SK-N-SH (cell line): ENCODE measurements around the gene SEH1L. TPM values are rescaled to one million over a fixed set of nuclear protein-coding genes. Genes with fewer than 3 reads are reported as not detected.

Source experiments
- CTCF ChIA-PET: fragments of 300-600, 350-600 bp; formaldehyde crosslinking; extraction: SDS; loops from one replicate; lab custom pipeline; 2021; lab: Yijun Ruan, JAX
- POLR2A ChIA-PET: fragments of 350-600 bp; sonication (Branson Sonifier 250); formaldehyde crosslinking; extraction: SDS; loops from one replicate; lab custom pipeline; 2020; ENCODE audit warnings: antibody characterized with exemption, inconsistent platforms; lab: Yijun Ruan, JAX
- DNase-seq: peaks from one replicate; pipeline ENCODE4 v3.0.0; 2012
- H2AFZ ChIP-seq: fragments of 200-600 bp; sonication (generic); 2 replicates; pipeline ENCODE4 v1.8.1; 2016; ENCODE audit warnings: antibody characterized with exemption, mild to moderate bottlenecking, low read depth
- H3F3A ChIP-seq: fragments of 200-600 bp; sonication (generic); replicated peaks from 2 replicates; pipeline ENCODE3; 2016; ENCODE audit warnings: antibody characterized with exemption, mild to moderate bottlenecking; ENCODE audit not compliant: insufficient read depth
- H3K27ac ChIP-seq, 2 experiments: fragments of 200-500 bp in 1 of 2; fragments of 200-600 bp in 1 of 2; sonication (Bioruptor generic) in 1 of 2; sonication (generic), shearing (Covaris generic) in 1 of 2; 2 replicates each; pipeline versions ENCODE4 v1.5.1 to v1.6.1; 2014 to 2016; ENCODE audit warnings: low read depth in 2 of 2, inconsistent platforms in 1 of 2, low read length in 1 of 2, mild to moderate bottlenecking in 1 of 2, mixed read lengths in 1 of 2
- H3K27me3 ChIP-seq: fragments of 200-600 bp; sonication (generic), shearing (Covaris generic); 2 replicates; pipeline ENCODE4 v1.6.1; 2016; ENCODE audit warnings: mixed run types; ENCODE audit not compliant: insufficient read depth
- H3K36me3 ChIP-seq, 2 experiments: fragments of 200-500 bp in 1 of 2; fragments of 200-600 bp in 1 of 2; sonication (Bioruptor generic) in 1 of 2; sonication (generic) in 1 of 2; replicated peaks in 1 of 2; 2 replicates each; pipeline versions ENCODE3 to v1.5.1; 2014 to 2016; ENCODE audit warnings: low read length in 1 of 2, mild to moderate bottlenecking in 1 of 2; ENCODE audit not compliant: insufficient read depth in 2 of 2, control insufficient read depth in 1 of 2
- H3K4me1 ChIP-seq, 2 experiments: fragments of 200-500 bp in 1 of 2; fragments of 200-600 bp in 1 of 2; sonication (Bioruptor generic) in 1 of 2; sonication (generic), shearing (Covaris generic) in 1 of 2; 2 replicates each; pipeline versions ENCODE4 v1.5.1 to v1.6.1; 2014 to 2016; ENCODE audit warnings: low read depth in 1 of 2, low read length in 1 of 2, mixed run types in 1 of 2; ENCODE audit not compliant: insufficient read depth in 2 of 2, control insufficient read depth in 1 of 2
- H3K4me2 ChIP-seq: fragments of 200-600 bp; sonication (generic), shearing (Covaris generic); 2 replicates; pipeline ENCODE4 v1.6.1; 2017; ENCODE audit warnings: mixed run types
- H3K4me3 ChIP-seq, 2 experiments: fragments of 200-500 bp in 1 of 2; fragments of 200-600 bp in 1 of 2; sonication (Bioruptor generic) in 1 of 2; sonication (generic), shearing (Covaris generic) in 1 of 2; 2 replicates each; pipeline versions ENCODE4 v1.5.1 to v1.8.1; 2014 to 2016; ENCODE audit warnings: low read depth in 2 of 2, inconsistent platforms in 1 of 2, low read length in 1 of 2, mild to moderate bottlenecking in 1 of 2, mixed read lengths in 1 of 2, moderate library complexity in 1 of 2
- H3K79me2 ChIP-seq: fragments of 200-600 bp; sonication (generic); 2 replicates; pipeline ENCODE4 v1.8.1; 2017; ENCODE audit warnings: mild to moderate bottlenecking; ENCODE audit not compliant: insufficient read depth
- H3K9ac ChIP-seq: fragments of 200-600 bp; sonication (generic); 2 replicates; pipeline ENCODE4 v1.6.1; 2017; ENCODE audit warnings: mixed run types
- H3K9me2 ChIP-seq: fragments of 200-600 bp; sonication (generic); 2 replicates; pipeline ENCODE4 v1.6.1; 2017; ENCODE audit warnings: mixed run types
- H3K9me3 ChIP-seq: fragments of 200-600 bp; sonication (generic); 2 replicates; pipeline ENCODE4 v1.6.1; 2017; ENCODE audit warnings: mixed run types, mild to moderate bottlenecking, moderate library complexity
- H4K20me1 ChIP-seq: fragments of 200-600 bp; sonication (generic); 2 replicates; pipeline ENCODE4 v1.6.1; 2017; ENCODE audit warnings: mild to moderate bottlenecking, mixed run types; ENCODE audit not compliant: insufficient read depth
- CHD2 ChIP-seq: fragments of 150-350 bp; IDR thresholded peaks from 2 replicates; pipeline ENCODE4 v1.6.1; 2018; ENCODE audit warnings: low read length; ENCODE audit not compliant: partially characterized antibody
- CTCF ChIP-seq: fragments of 200-600 bp; sonication (generic); IDR thresholded peaks from 2 replicates; pipeline ENCODE4 v1.6.1; 2017; ENCODE audit warnings: antibody characterized with exemption, mild to moderate bottlenecking, moderate library complexity
- FOXJ3 ChIP-seq: sonication (generic); formaldehyde crosslinking; IDR thresholded peaks from 2 replicates; pipeline ENCODE4 v1.5.1; 2020; ENCODE audit warnings: mild to moderate bottlenecking, missing genetic modification reagents
- MAX ChIP-seq: IDR thresholded peaks from 2 replicates; pipeline ENCODE4 v1.4.0; 2012; ENCODE audit warnings: low read depth
- MXI1 ChIP-seq: IDR thresholded peaks from 2 replicates; pipeline ENCODE4 v1.6.1; 2012; ENCODE audit warnings: mild to moderate bottlenecking, low read depth, low read length, improper control_type of control experiment
- NRF1 ChIP-seq: IDR thresholded peaks from 2 replicates; pipeline ENCODE4 v1.6.1; 2012; ENCODE audit warnings: low read depth, mild to moderate bottlenecking, low read length
- PBX3 ChIP-seq: IDR thresholded peaks from 2 replicates; pipeline ENCODE4; 2012
- POLR2AphosphoS5 ChIP-seq: IDR thresholded peaks from 2 replicates; pipeline ENCODE4 v1.6.1; 2012; ENCODE audit warnings: low read depth, low read length
- RAD21 ChIP-seq: IDR thresholded peaks from 2 replicates; pipeline ENCODE4 v1.6.1; 2012; ENCODE audit warnings: mild to moderate bottlenecking, low read length
- REST ChIP-seq: IDR thresholded peaks from 2 replicates; pipeline ENCODE4 v1.6.1; 2012; ENCODE audit warnings: mild to moderate bottlenecking, low read depth, low read length, moderate library complexity
- RXRA ChIP-seq: IDR thresholded peaks from 2 replicates; pipeline ENCODE4 v1.4.0; 2012; ENCODE audit warnings: low read depth, mild to moderate bottlenecking, borderline replicate concordance
- SIN3A ChIP-seq: IDR thresholded peaks from 2 replicates; pipeline ENCODE4 v1.6.1; 2012; ENCODE audit warnings: low read depth, mild to moderate bottlenecking, low read length, moderate library complexity, borderline replicate concordance
- TEAD4 ChIP-seq: IDR thresholded peaks from 2 replicates; pipeline ENCODE4 v1.4.0; 2012; ENCODE audit warnings: mild to moderate bottlenecking, borderline replicate concordance; ENCODE audit not compliant: insufficient read depth
- USF2 ChIP-seq: fragments of 150-350 bp; IDR thresholded peaks from 2 replicates; pipeline ENCODE4 v1.6.1; 2017; ENCODE audit warnings: antibody characterized with exemption, low read length, low read depth, borderline replicate concordance
- WGBS: methylation state at CpG from one replicate; pipeline ENCODE4 v1.1.6; 2017; ENCODE audit warnings: low lambda C conversion rate; 5-methylcytosine and 5-hydroxymethylcytosine counted together
- polyA plus RNA-seq, 3 experiments: library from polyadenylated mRNA; depleted of rRNA; stranded (reverse); fragments of >200 nt; gene quantifications; 2 replicates each; pipeline ENCODE4 v1.2.3, GENCODE V29; 2012

SEH1L gene
- polyA plus RNA-seq, 1 of the 3 experiments (the other 2 are of a cell fraction) = 29.8 TPM

GRCh38 chr18:12906119-12906518 lies 41.7 kb upstream of the SEH1L start (continued):
- TF ChIP-seq REST (no peak), MAX (no peak), FOXJ3 (CRISPR knock-in tag) (no peak), SIN3A (no peak), RAD21 (no peak), USF2 (no peak)
- TF ChIP-seq, all 33 proteins: peak for 0

- Histone ChIP-seq H3K36me3 (no peaks in the 10 kb centered on the region), H3K9ac (no peak overlapping the region), H3K27me3 (no peaks in the 10 kb centered on the region), H3K4me2 (peak overlapping the region; percentile 75), H3K9me2 (no peaks in the 10 kb centered on the region), H3K4me3 (peak overlapping the region in 1 of 2 experiments; percentile 56; a peak in 1 of 4 replicates), H4K20me1 (peaks cover 6% of the 10 kb centered on the region; the same call in 1 of the 2 replicates), H2AFZ (no peak overlapping the region), H3F3A (peaks cover 13% of the 10 kb centered on the region), H3K27ac (peak overlapping the region in 1 of 2 experiments; percentile 75; a peak in 1 of 4 replicates), H3K4me1 (peaks cover 0 to 7% of the 10 kb centered on the region in 2 experiments; a peak in 2 of 4 replicates), H3K9me3 (no peaks in the 10 kb centered on the region), H3K79me2 (no peaks in the 10 kb centered on the region)
- POLR2A ChIA-PET = no interaction called here
- DNase-seq = no peak
- CTCF ChIA-PET = interaction anchor here (1.0 to 1.5 kb wide), 3 partner anchors 12 to 180 kb away, joined by 3 to 6 read pairs (median 3); no protein-coding TSS in a partner anchor
- WGBS = no CpG with 5 or more reads among the region's 10 CpGs
- TF ChIP-seq CTCF (no peak), USF2 (no peak), MAX (no peak), SIN3A (no peak), CHD2 (no peak), TEAD4 (no peak), NRF1 (no peak), RAD21 (no peak), POLR2AphosphoS5 (no peak), REST (no peak), PBX3 (no peak), RXRA (no peak), MXI1 (no peak)
Measured at GRCh38 chr18:12906773-12907172, 41.0 kb upstream of the SEH1L start.
